HepG2 (cell line): ENCODE measurements around the gene AGAP1. TPM values are rescaled to one million over a fixed set of nuclear protein-coding genes. Genes with fewer than 3 reads are reported as not detected.

Experiments
- EED ChIP-seq: sonication (generic); formaldehyde crosslinking; IDR thresholded peaks from 2 replicates; pipeline ENCODE4 v1.5.0; 2020; ENCODE audit warnings: mild to moderate bottlenecking, missing genetic modification reagents
- ELF1 ChIP-seq: sonication (generic); formaldehyde crosslinking; IDR thresholded peaks from 2 replicates; pipeline ENCODE4 v1.4.0; 2020; ENCODE audit warnings: missing genetic modification reagents
- FOXP4 ChIP-seq: sonication (generic); formaldehyde crosslinking; IDR thresholded peaks from 2 replicates; pipeline ENCODE4 v1.4.0; 2020; ENCODE audit warnings: missing genetic modification reagents
- HCFC1 ChIP-seq: fragments of 150-350 bp; IDR thresholded peaks from 2 replicates; pipeline ENCODE4 v1.6.1; 2014; ENCODE audit warnings: low read depth, low read length
- IRF2 ChIP-seq: IDR thresholded peaks from 2 replicates; pipeline ENCODE4 v1.6.1; 2018; ENCODE audit warnings: missing genetic modification reagents, missing compliant biosample characterization
- MTF1 ChIP-seq: sonication (generic); formaldehyde crosslinking; IDR thresholded peaks from 2 replicates; pipeline ENCODE4 v1.5.0; 2020; ENCODE audit warnings: missing genetic modification reagents
- RFX1 ChIP-seq: fragments of 450-650 bp; IDR thresholded peaks from 2 replicates; pipeline ENCODE4 v1.6.1; 2017
- RFX3 ChIP-seq: IDR thresholded peaks from 2 replicates; pipeline ENCODE4 v1.6.1; 2016; ENCODE audit warnings: missing biosample characterization, missing genetic modification reagents
- SIX1 ChIP-seq: sonication (generic); formaldehyde crosslinking; IDR thresholded peaks from 2 replicates; pipeline ENCODE4 v1.4.0; 2020; ENCODE audit warnings: missing genetic modification reagents, borderline replicate concordance
- SKI ChIP-seq: fragments of 450-650 bp; IDR thresholded peaks from one replicate; pipeline ENCODE4 v1.6.1; 2018; ENCODE audit warnings: mild to moderate bottlenecking; ENCODE audit not compliant: partially characterized antibody
- U2AF1 ChIP-seq: fragments of 200-400 bp; formaldehyde crosslinking; optimal IDR thresholded peaks from 2 replicates; pipeline ENCODE3; 2017; ENCODE audit warnings: mild to moderate bottlenecking, low read depth, low read length
- ZNF207 ChIP-seq: fragments of 450-650 bp; IDR thresholded peaks from 2 replicates; pipeline ENCODE4 v1.6.1; 2016; ENCODE audit warnings: antibody characterized with exemption, borderline replicate concordance
- ZNF317 ChIP-seq: sonication (generic); formaldehyde crosslinking; IDR thresholded peaks from 2 replicates; pipeline ENCODE4 v1.5.0; 2020; ENCODE audit warnings: mild to moderate bottlenecking, missing genetic modification reagents
- ZNF563 ChIP-seq: sonication (generic); formaldehyde crosslinking; IDR thresholded peaks from 2 replicates; pipeline ENCODE4 v1.8.0; 2022; ENCODE audit warnings: mild to moderate bottlenecking, moderate library complexity, missing genetic modification reagents
- ZNF570 ChIP-seq: sonication (generic); formaldehyde crosslinking; IDR thresholded peaks from 2 replicates; pipeline ENCODE4 v1.4.0; 2020; ENCODE audit warnings: mild to moderate bottlenecking, missing genetic modification reagents, borderline replicate concordance
- ZNF639 ChIP-seq: conservative IDR thresholded peaks from 2 replicates; pipeline ENCODE4 v1.6.1; 2018; ENCODE audit warnings: missing genetic modification reagents
- polyA plus RNA-seq, 8 experiments: library from polyadenylated mRNA; depleted of rRNA in 3 of 8; stranded (reverse) in 7 of 8; unstranded in 1 of 8; fragments of >200 nt; fragmentation: Illumina TruSeq in 4 of 8; extraction: Trizol in 4 of 8; gene quantifications; 2 replicates each; pipeline versions ENCODE4 v1.2.1 to v1.2.3, GENCODE V29; 2011 to 2016; ENCODE audit warnings: low read depth in 4 of 8, missing spikeins in 1 of 8, mixed read lengths in 1 of 8; ENCODE audit not compliant: insufficient read depth in 1 of 8
- total RNA-seq, 5 experiments: library from RNA; depleted of rRNA; stranded (reverse); fragments of >200 nt; fragmentation: Illumina TruSeq; extraction: Trizol; gene quantifications; 2 replicates each; pipeline ENCODE4 v1.2.3, GENCODE V29; 2016; ENCODE audit warnings: low read depth in 1 of 5
- TF ChIP-seq, protein P1 (sequence below): fragments of 450-650 bp; IDR thresholded peaks from 2 replicates; pipeline ENCODE4 v1.6.1; 2017; ENCODE audit warnings: mild to moderate bottlenecking
- TF ChIP-seq, protein P2 (sequence below): sonication (generic); formaldehyde crosslinking; IDR thresholded peaks from 2 replicates; pipeline ENCODE4 v1.4.0; 2020; ENCODE audit warnings: missing genetic modification reagents, borderline replicate concordance
- TF ChIP-seq, protein P3 (sequence below): IDR thresholded peaks from 2 replicates; pipeline ENCODE4 v1.6.1; 2012; ENCODE audit warnings: inconsistent platforms

The AGAP1 gene
- total and polyA plus RNA-seq, 2 of the 13 experiments (the other 11 are each of a cell fraction or from before 2014, with no cell fraction given) = 21.2 to 32.7 TPM

- TF ChIP-seq RFX3 (CRISPR knock-in tag) (no peak), SIX1 (CRISPR knock-in tag) (no peak), ZNF563 (no peak), RFX1 (no peak), ZNF570 (CRISPR knock-in tag) (no peak), ZNF207 (no peak), ZNF317 (CRISPR knock-in tag) (no peak), ELF1 (CRISPR knock-in tag) (0 out of 2 replicates have a peak, but pooled peaks have one; percentile 16), EED (CRISPR knock-in tag) (no peak), U2AF1 (no peak), HCFC1 (peak; percentile 87), FOXP4 (no peak; the same call in 1 of the 2 replicates), MTF1 (CRISPR knock-in tag) (no peak), SKI (no peak), ZNF639 (0 out of 2 replicates have a peak, but pooled peaks have one; percentile 32), IRF2 (CRISPR knock-in tag) (peak; percentile 60; the same call in 1 of the 2 replicates)
- TF ChIP-seq, protein P1, sequence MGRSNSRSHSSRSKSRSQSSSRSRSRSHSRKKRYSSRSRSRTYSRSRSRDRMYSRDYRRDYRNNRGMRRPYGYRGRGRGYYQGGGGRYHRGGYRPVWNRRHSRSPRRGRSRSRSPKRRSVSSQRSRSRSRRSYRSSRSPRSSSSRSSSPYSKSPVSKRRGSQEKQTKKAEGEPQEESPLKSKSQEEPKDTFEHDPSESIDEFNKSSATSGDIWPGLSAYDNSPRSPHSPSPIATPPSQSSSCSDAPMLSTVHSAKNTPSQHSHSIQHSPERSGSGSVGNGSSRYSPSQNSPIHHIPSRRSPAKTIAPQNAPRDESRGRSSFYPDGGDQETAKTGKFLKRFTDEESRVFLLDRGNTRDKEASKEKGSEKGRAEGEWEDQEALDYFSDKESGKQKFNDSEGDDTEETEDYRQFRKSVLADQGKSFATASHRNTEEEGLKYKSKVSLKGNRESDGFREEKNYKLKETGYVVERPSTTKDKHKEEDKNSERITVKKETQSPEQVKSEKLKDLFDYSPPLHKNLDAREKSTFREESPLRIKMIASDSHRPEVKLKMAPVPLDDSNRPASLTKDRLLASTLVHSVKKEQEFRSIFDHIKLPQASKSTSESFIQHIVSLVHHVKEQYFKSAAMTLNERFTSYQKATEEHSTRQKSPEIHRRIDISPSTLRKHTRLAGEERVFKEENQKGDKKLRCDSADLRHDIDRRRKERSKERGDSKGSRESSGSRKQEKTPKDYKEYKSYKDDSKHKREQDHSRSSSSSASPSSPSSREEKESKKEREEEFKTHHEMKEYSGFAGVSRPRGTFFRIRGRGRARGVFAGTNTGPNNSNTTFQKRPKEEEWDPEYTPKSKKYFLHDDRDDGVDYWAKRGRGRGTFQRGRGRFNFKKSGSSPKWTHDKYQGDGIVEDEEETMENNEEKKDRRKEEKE = no peak
- TF ChIP-seq, protein P2, sequence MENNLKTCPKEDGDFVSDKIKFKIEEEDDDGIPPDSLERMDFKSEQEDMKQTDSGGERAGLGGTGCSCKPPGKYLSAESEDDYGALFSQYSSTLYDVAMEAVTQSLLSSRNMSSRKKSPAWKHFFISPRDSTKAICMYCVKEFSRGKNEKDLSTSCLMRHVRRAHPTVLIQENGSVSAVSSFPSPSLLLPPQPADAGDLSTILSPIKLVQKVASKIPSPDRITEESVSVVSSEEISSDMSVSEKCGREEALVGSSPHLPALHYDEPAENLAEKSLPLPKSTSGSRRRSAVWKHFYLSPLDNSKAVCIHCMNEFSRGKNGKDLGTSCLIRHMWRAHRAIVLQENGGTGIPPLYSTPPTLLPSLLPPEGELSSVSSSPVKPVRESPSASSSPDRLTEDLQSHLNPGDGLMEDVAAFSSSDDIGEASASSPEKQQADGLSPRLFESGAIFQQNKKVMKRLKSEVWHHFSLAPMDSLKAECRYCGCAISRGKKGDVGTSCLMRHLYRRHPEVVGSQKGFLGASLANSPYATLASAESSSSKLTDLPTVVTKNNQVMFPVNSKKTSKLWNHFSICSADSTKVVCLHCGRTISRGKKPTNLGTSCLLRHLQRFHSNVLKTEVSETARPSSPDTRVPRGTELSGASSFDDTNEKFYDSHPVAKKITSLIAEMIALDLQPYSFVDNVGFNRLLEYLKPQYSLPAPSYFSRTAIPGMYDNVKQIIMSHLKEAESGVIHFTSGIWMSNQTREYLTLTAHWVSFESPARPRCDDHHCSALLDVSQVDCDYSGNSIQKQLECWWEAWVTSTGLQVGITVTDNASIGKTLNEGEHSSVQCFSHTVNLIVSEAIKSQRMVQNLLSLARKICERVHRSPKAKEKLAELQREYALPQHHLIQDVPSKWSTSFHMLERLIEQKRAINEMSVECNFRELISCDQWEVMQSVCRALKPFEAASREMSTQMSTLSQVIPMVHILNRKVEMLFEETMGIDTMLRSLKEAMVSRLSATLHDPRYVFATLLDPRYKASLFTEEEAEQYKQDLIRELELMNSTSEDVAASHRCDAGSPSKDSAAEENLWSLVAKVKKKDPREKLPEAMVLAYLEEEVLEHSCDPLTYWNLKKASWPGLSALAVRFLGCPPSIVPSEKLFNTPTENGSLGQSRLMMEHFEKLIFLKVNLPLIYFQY (CRISPR knock-in tag) = peak; percentile 78; the same call in 1 of the 2 replicates
- TF ChIP-seq, protein P3, sequence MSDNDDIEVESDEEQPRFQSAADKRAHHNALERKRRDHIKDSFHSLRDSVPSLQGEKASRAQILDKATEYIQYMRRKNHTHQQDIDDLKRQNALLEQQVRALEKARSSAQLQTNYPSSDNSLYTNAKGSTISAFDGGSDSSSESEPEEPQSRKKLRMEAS = peak; percentile 44; the same call in 1 of the 2 replicates
These were observed at the start of gene AGAP1 (continued) for GRCh38 chr2:235493775-235494715.
